ENCODE measurements around the gene PPP1R14D.

GRCh38 chr15:40785814-40786213 is 42.7 kb downstream of the PPP1R14D start:
- TF ChIP-seq POLR2AphosphoS5 (IDR thresholded peaks at IDR 0.05; ENCODE audit: insufficient read depth in 1 of 2, low read depth in 1 of 2), result no peak
- TF ChIP-seq, protein P1, sequence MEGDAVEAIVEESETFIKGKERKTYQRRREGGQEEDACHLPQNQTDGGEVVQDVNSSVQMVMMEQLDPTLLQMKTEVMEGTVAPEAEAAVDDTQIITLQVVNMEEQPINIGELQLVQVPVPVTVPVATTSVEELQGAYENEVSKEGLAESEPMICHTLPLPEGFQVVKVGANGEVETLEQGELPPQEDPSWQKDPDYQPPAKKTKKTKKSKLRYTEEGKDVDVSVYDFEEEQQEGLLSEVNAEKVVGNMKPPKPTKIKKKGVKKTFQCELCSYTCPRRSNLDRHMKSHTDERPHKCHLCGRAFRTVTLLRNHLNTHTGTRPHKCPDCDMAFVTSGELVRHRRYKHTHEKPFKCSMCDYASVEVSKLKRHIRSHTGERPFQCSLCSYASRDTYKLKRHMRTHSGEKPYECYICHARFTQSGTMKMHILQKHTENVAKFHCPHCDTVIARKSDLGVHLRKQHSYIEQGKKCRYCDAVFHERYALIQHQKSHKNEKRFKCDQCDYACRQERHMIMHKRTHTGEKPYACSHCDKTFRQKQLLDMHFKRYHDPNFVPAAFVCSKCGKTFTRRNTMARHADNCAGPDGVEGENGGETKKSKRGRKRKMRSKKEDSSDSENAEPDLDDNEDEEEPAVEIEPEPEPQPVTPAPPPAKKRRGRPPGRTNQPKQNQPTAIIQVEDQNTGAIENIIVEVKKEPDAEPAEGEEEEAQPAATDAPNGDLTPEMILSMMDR (IDR thresholded peaks at IDR 0.05), result no peak

All from vagina (tissue), 2 donors.